Uterus (tissue), 4 donors: Measurements from ENCODE around the gene SLCO3A1. TPM values are rescaled to one million over a fixed set of nuclear protein-coding genes. Genes with fewer than 3 reads are reported as not detected.

Source experiments
- DNase-seq, 2 donors: peaks; one replicate each; pipeline ENCODE4 v3.0.0-alpha.2; 2019 to 2020
- H3K27ac ChIP-seq, 2 donors: fragments of 200-600 bp; sonication (generic); 1 replicate in 1 of 2; 2 replicates in 1 of 2; pipeline ENCODE4 v1.5.1; 2016 to 2018
- H3K27me3 ChIP-seq, 2 donors: fragments of 200-600 bp; sonication (generic); one replicate each; pipeline ENCODE4 v1.5.1; 2018 to 2019; ENCODE audit warnings: control low read depth in 1 of 2
- H3K36me3 ChIP-seq, 2 donors: fragments of 200-600 bp; sonication (generic); one replicate each; pipeline ENCODE4 v1.5.1; 2019; ENCODE audit warnings: control low read depth in 1 of 2
- H3K4me1 ChIP-seq, 2 donors: fragments of 200-600 bp; sonication (generic); one replicate each; pipeline ENCODE4 v1.5.1; 2018 to 2019; ENCODE audit warnings: control low read depth in 1 of 2
- H3K4me3 ChIP-seq, 2 donors: fragments of 200-600 bp; sonication (generic); 1 replicate in 1 of 2; 2 replicates in 1 of 2; pipeline ENCODE4 v1.5.1; 2018 to 2019; ENCODE audit warnings: mild to moderate bottlenecking in 1 of 2
- H3K9me3 ChIP-seq, 2 donors: fragments of 200-600 bp; sonication (generic); one replicate each; pipeline ENCODE4 v1.5.1; 2019; ENCODE audit warnings: control low read depth in 1 of 2
- POLR2A ChIP-seq, 2 donors: fragments of 450-650 bp; IDR thresholded peaks; one replicate each; pipeline ENCODE4 v1.6.1; 2016; ENCODE audit warnings: antibody characterized with exemption in 2 of 2, mild to moderate bottlenecking in 1 of 2, moderate library complexity in 1 of 2
- intact Hi-C: fragments of 100-400 bp; cut with DNase I; formaldehyde crosslinking; loops from one replicate; pipeline ENCODE4 v1.15.1; 2023; ENCODE audit warnings: low total_unique reads
- total RNA-seq, 4 donors: library from RNA; depleted of rRNA in 3 of 4; stranded (reverse); fragments of >200 nt in 3 of 4; gene quantifications; one replicate each; pipeline versions ENCODE4 v1.1.0 to v1.2.4, GENCODE V29; 2014 to 2023
- TF ChIP-seq, protein P1 (sequence below), 4 experiments: fragments of 200-600 bp in 2 of 4; fragments of 450-650 bp in 2 of 4; sonication (generic) in 2 of 4; IDR thresholded peaks; one replicate each; pipeline ENCODE4 v1.5.1; 2016 to 2019; ENCODE audit warnings: antibody characterized with exemption in 4 of 4, mild to moderate bottlenecking in 2 of 4, moderate library complexity in 1 of 4
- donor health status: DM: yes; HTN: yes; CAD: no.

SLCO3A1 gene
- total RNA-seq, 4 donors from 2014 or later = 4.4 to 26.1 (median 9.5) TPM

DNA sequence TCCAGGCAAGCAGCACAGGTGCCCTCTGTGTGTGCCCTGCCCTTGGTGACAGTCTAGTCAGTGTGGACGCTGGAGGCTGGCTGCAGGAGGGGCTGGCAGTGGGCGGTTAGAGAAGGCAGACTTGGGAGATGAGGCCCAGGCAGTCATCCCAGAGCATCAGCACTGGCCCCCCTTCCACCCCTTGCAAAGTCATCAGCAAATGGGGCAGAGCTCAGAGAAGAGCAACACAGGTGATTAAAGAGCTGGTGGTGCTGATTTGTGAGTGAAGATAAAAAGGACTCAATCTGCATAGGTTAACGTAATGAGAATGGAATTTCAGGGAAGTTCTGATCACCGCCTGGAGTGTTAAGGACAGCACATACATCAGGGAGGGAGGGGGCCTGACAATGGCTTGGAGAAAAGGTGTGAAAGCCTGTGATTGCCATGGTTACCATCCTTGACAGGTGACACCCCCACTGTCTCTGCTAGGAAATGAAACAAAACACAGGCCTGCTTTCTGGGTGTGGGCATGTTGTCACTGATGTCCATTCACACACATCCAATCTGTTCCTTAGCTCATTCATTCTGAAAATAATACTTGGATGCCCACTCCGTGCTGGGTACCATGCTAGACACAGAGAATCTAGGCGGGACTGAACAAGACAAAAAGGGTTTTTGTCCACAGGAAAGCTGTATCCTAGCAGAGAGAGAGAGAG is 270.6 kb downstream of the SLCO3A1 start:
- intact Hi-C loops = no loop called here
- H3K4me1 ChIP-seq = no peaks in the 10 kb centered on the region
- no peaks in the 10 kb centered on the region for H3K36me3 ChIP-seq
- no peak overlapping the region for H3K27ac ChIP-seq
- H3K4me3 ChIP-seq = no peak overlapping the region
- no peak for TF ChIP-seq POLR2A (IDR thresholded peaks at IDR 0.05)
- TF ChIP-seq, protein P1, sequence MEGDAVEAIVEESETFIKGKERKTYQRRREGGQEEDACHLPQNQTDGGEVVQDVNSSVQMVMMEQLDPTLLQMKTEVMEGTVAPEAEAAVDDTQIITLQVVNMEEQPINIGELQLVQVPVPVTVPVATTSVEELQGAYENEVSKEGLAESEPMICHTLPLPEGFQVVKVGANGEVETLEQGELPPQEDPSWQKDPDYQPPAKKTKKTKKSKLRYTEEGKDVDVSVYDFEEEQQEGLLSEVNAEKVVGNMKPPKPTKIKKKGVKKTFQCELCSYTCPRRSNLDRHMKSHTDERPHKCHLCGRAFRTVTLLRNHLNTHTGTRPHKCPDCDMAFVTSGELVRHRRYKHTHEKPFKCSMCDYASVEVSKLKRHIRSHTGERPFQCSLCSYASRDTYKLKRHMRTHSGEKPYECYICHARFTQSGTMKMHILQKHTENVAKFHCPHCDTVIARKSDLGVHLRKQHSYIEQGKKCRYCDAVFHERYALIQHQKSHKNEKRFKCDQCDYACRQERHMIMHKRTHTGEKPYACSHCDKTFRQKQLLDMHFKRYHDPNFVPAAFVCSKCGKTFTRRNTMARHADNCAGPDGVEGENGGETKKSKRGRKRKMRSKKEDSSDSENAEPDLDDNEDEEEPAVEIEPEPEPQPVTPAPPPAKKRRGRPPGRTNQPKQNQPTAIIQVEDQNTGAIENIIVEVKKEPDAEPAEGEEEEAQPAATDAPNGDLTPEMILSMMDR (IDR thresholded peaks at IDR 0.05) = no peak
- H3K27me3 ChIP-seq = no peaks in the 10 kb centered on the region
- no peak for DNase-seq
- no peaks in the 10 kb centered on the region for H3K9me3 ChIP-seq

- H3K9me3 ChIP-seq = no peaks in the 10 kb centered on the region
- DNase-seq = no peak
- intact Hi-C loops = no loop called here
- no peaks in the 10 kb centered on the region for H3K27me3 ChIP-seq
- H3K4me1 ChIP-seq = no peaks in the 10 kb centered on the region
- no peaks in the 10 kb centered on the region for H3K36me3 ChIP-seq
- no peak overlapping the region for H3K4me3 ChIP-seq
- no peak overlapping the region for H3K27ac ChIP-seq
- TF ChIP-seq, protein P1 (IDR thresholded peaks at IDR 0.05) = no peak
- TF ChIP-seq POLR2A (IDR thresholded peaks at IDR 0.05) = no peak
These were observed 271.1 kb downstream of the SLCO3A1 start for GRCh38 chr15:92124657-92125010.

DNA sequence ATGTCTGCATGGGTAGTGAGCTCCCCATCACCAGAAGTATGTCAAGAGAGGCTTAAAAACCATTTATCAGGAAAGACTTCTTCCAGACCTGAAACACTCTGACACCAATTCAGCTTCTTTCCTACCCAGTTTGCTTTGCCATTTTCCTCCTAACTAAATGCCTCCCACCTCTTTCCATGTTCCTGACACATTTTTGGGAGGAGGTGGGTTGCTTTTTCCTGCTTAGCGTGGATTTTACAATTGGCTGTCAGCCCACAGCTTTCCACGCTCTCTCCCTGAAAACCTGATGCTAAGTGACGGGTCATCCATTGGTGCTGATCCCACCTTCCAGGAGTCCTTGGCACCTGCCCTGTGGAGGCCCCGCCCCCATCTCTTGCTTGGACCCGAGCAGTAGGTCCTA is 275.3 kb downstream of the SLCO3A1 start:
- no peak for DNase-seq
- Histone ChIP-seq H3K4me3 (no peak overlapping the region), H3K4me1 (no peaks in the 10 kb centered on the region), H3K27me3 (no peaks in the 10 kb centered on the region), H3K27ac (no peak overlapping the region), H3K9me3 (no peaks in the 10 kb centered on the region), H3K36me3 (no peaks in the 10 kb centered on the region)
- no peak for TF ChIP-seq POLR2A (IDR thresholded peaks at IDR 0.05)
- TF ChIP-seq, protein P1 (IDR thresholded peaks at IDR 0.05) = no peak
- intact Hi-C loops = no loop called here

- Histone ChIP-seq H3K27me3 (no peaks in the 10 kb centered on the region), H3K9me3 (no peaks in the 10 kb centered on the region), H3K4me1 (no peaks in the 10 kb centered on the region), H3K27ac (no peak overlapping the region), H3K36me3 (no peaks in the 10 kb centered on the region), H3K4me3 (no peak overlapping the region)
- DNase-seq = no peak
- TF ChIP-seq POLR2A (IDR thresholded peaks at IDR 0.05) = no peak
- TF ChIP-seq, protein P1 (IDR thresholded peaks at IDR 0.05) = no peak
- intact Hi-C loops = no loop called here
These were observed 276.7 kb downstream of the SLCO3A1 start for GRCh38 chr15:92130244-92130643.

DNA sequence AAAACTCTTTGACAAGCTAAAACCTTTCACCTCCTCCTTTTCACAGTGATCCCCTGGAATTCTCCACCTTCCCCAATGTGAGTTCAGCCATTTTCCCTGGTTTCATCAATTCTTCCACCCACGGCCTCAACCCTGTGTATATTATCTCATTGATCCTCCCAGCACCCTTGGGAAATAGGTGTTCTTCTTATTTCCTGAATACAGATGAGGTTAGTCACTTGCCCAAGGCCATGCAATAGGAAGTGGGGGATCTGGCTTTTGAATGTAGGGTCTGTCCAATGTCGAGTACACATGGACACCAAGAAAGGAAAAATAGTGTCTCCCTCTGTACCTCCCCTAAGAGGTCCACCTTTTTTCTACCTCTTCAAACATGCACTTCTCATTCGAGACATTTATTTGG is 277.4 kb downstream of the SLCO3A1 start:
- intact Hi-C loops = no loop called here
- no peaks in the 10 kb centered on the region for H3K4me1 ChIP-seq
- no peaks in the 10 kb centered on the region for H3K9me3 ChIP-seq
- no peak for DNase-seq
- TF ChIP-seq POLR2A (IDR thresholded peaks at IDR 0.05) = no peak
- TF ChIP-seq, protein P1 (IDR thresholded peaks at IDR 0.05) = no peak
- H3K4me3 ChIP-seq = no peak overlapping the region
- H3K36me3 ChIP-seq = no peaks in the 10 kb centered on the region
- H3K27ac ChIP-seq = no peak overlapping the region
- H3K27me3 ChIP-seq = no peaks in the 10 kb centered on the region
